CD4-positive, alpha-beta T cell treated with Interferon gamma for 1 hour (primary cell): ENCODE measurements around the gene WWC1.
"Not testable (repeated sequence)": the region's sequence is repeated elsewhere in the genome, so short reads cannot be mapped to it uniquely, and the experiment has no call there.

Experiments
- DNase-seq: peaks from one replicate; pipeline ENCODE4 v3.0.0-alpha.2; 2020

WWC1 gene

GRCh38 chr5:168310541-168310940, 19.1 kb downstream of the WWC1 start:
- not testable (repeated sequence) for DNase-seq

DNA sequence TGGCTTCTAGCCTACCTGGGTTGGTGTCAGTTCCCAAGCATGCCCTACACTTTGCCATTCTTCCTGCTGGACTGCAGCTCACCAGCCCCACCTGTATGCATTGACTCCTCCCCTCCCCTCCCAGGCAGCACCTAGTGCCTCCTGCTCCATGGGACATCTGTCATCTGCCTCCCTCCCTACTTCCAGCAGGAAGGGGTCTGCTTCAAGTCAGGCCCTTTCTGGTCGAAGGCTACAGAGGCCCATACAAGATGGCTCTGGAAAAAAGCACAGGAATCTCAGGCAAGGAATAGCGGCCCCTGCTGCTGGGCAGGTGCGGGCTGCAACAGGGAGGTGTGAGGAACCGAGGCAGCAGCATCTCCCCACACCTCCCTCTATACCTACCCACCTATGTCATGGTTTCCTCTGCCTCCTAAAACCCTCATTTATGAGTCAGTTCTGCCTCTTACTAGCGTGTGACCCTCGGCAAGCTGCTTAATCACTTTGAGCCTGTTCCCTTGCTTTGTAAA, 19.7 kb downstream of the WWC1 start:
- DNase-seq: no peak

DNA sequence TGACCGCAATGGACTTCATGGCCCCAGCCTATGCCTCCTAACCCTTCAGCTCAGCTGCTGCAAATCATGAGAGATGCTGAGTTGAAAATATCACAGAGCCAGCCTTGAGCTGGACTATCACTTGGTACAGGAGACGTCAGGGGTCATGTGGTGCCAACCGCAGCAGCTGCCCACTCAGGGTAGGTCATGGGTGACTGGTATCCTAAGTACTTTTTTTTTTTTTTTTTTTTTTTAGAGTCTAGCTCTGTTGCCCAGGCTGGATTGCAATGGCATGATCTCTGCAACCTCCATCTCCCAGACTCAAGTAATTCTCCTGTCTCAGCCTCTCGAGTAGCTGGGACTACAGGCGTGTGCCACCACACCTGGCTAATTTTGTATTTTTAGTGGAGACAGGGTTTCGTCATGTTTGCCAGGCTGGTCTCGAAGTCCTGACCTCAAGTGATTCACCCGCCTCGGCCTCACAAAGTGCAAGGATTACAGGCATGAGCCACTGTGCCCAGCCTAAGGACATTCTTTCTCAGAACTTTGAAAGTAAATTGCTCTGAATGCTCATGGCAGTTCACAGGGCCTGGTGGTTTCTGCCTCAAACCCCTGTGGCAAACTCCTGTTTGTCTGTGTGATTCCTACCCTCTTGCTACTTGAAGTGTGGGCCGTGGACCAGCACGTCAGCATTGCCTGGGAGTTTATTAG, 21.3 kb downstream of the WWC1 start:
- no peak for DNase-seq

DNA sequence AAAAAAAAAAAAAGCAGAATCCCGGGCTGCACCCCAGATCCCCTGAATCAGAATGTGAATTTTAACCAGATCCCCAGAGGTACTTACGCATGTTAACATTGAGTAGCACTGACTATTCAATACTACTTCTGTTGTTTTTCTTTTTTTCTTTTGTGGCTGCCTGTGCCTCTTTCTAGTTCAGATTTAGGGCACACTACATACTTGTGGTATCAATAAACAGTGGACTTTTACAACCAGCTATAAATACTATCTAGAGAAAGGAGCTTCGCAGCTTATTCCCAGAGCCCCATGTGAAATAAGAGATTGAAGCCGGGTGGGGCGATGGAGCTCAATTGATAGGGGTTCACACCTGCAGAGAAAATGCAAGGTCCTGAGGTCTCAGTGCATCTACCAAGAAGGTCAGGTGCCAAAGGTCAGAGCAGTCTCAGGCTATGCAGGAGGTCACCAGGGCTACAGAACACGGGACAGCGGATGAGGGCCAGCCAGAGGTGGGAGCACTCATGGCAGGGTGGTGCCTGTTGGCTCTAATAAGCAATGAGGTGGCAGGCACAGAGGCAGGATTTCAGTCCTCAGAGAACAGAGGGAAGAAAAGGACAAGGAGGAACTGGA, 22.3 kb downstream of the WWC1 start:
- no peak for DNase-seq

GRCh38 chr5:168314735-168315411, 23.4 kb downstream of the WWC1 start:
- DNase-seq: no peak

- no peak for DNase-seq
These were observed 24.1 kb downstream of the WWC1 start for GRCh38 chr5:168315416-168316138.

DNA sequence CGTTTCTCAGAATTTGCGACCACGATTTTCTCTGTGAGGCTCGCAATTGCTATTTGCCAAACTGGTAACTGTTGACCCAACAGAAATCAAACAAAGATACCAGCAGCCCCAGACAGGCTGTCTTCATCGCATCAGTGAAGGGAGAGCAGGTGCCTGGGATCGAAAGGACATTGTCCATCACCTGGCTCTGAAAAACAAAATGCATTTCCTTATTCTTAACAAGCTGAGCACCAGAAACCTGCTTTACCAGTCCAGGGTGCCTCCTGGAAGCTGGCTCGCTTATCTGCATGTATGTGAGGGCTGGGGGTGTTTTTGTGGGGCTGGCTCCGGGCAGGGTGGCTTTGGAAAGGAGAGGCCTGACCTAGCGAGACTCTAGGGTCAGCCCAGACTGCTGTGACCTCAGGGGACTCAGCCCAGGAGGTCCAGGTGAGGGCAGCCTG, 24.7 kb downstream of the WWC1 start:
- no peak for DNase-seq

DNA sequence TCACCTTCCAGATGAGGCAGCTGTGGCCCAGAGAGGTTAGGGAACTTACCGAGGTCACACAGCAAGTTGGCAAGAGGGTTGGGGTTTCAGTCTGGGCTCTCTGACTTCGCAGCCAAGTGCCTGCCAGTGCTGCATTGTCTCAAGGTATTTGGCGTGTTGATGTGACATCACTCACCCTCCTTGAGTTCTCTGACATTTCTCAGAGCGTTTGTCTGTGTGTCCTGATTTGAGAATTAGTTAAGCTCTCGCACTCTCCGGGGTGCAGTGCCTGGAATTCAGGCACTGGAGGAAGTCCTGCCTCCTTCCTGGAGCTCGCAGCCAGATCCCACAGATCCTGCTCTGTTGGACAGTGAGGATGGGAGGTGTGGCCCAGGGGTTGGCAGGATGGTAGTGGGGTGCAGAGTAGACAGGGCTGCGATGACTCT, 25.7 kb downstream of the WWC1 start:
- DNase-seq: no peak

DNA sequence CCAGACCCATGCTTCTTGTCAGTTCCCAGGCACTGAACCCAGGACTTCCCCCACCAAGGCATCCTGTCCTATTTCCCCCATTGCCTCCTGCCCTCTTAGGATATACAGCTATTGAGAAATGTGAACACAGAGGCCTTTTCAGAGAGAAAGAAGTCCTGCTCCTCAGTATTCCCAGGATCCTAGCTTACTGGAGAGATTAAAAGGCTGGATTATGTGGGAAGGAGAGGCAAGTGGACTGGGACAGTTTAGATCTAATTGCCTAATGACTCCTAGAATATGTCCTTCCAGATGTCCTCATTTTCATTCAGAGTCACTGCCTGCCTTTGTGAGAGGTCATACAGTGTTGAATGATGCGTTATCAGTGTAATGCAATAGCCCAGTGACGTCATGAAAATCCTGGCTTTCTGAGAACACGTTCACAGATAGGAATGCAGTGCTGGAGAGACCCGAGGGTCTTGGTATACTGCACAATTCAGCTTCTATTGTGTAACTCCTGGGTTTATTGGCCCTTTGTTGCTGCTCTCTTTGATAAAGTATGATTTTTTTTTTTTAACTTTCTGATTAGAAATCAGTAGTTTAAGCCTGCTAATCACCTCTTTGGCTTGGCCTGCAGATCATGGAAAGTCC, 26.2 kb downstream of the WWC1 start:
- no peak for DNase-seq

DNA sequence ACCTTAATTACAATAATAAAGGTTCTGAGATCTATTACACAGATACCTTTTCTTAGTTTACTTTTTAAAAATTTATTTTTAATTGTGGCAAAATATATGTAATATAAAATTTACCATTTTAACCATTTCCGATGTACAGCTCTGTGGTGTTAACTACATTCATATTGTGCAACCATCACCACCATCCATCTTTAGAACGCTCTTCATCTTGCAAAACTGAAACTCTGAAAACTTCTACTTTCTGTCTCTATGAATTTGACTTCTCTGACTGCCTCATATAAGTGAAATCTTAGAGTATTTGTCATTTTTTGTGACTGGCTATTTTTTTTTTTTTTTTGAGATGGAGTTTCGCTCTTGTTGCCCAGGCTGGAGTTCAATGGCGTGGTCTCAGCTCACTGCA, 26.8 kb downstream of the WWC1 start:
- DNase-seq: no peak

DNA sequence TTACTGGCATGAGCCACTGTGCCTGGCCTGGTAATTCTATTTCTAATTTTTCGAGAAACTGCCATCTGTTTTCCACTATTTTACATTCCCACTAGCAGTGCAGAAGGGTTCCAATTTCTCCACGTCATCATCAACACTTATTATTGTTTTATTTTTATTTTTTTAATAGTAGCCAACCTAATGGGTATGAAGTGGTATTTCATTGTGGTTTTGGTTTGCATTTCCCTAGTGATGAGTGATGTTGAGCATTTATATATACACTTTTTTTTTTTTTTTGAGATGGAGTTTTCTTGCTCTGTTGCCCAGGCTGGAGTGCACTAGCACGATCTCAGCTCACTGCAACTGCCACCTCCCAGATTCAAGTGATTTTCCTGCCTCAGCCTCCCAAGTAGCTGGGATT, 28.3 kb downstream of the WWC1 start:
- no peak for DNase-seq

- DNase-seq: no peak
These were observed 29.4 kb downstream of the WWC1 start for GRCh38 chr5:168320805-168321204.

DNA sequence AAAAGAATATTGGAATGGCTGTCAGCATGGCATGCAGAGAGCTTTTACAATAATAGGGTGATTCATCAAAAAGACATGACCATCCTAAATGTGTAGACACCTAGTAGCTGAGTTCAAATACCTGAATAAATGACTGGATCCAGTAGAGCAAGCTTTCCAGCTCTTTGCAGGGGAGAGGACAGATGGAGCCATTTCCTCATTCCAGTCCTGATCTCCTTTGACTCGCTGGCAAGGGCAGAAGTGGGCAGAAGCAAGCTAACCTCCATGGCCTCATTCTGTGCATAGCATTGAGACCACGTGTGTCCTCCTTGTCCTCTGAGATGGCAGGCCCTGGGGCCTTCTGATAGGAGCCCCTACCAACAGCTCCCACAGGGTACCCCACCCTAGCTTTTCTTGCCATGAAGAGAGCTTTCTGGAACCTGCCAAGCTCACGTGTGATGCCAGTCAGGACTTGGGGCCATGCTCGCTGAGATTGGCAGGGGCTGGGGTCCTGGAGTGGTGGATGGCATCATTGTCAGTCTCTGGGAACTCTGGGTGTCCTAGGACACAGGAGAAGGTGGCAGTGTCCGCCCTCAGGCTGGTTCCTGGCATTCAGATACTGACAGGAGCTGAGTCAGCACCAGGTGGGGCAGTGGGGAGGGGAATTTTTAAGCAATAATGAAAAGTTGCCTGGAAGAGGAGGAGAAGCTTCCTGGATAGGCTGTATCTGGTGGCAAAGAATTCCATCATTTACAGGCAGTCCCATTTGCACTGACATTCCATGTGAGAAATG, 33.6 kb downstream of the WWC1 start:
- no peak for DNase-seq

- DNase-seq: no peak
These were observed 35.6 kb downstream of the WWC1 start for GRCh38 chr5:168327019-168327421.

DNA sequence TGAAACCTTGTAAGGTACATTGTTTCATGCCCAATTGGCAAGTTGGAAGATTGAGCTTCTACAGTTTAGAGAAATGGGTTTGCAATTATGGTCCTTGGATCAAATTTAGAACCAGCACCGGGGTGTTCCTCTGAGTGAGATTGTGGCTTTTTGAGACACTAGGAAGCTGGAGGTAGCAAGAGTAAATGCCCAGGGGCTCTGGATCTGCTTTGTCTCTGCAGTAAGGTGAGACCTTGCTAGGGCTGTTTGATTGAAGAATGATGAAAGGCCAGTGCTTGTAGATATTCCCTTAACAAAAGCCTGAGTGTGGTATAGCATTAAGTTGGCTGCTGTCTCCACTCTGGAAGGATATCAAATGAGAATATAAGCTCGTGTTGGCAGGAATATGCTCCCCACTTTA, 36.0 kb downstream of the WWC1 start:
- DNase-seq: no peak

DNA sequence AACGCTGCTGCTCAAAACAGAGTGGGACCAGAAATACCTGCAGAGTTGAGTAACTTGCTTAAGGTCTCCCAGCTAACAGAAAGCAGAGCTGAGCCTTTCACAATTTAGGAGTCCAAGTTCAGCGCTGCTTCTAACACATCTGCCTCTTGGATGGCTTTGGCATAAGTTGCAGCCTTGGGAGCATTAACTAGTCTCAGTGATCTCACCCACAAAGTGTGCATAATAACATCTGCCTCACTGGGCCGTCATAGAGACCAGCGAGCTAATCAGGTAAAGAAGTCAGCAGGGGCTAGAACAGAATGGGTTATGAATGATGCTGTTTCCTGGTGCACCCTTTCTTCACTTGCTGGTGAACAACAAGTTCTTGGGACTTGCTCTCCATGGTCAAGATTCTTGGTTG, 36.5 kb downstream of the WWC1 start:
- no peak for DNase-seq

DNA sequence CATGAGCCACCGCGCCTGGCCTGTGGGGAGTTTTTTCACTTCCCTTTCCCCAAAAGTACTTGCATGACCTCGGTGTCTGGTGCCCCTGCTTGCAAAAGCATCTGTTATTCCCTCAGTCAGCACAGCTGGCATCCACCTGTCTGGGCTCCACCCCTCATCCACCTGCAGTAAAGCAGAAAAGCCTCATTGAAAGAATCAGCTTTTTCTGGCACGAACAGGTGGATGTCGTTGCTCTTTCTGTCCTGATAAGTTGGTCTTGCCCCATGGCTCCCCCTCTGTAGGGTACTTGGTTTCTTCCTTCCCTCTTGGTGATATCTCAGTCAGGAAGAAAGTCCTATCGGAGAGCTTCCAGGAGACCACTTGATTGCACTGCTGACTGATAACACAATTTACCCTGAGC, 37.4 kb downstream of the WWC1 start:
- DNase-seq: no peak

- DNase-seq: no peak
These were observed 37.9 kb downstream of the WWC1 start for GRCh38 chr5:168329302-168329701.

DNA sequence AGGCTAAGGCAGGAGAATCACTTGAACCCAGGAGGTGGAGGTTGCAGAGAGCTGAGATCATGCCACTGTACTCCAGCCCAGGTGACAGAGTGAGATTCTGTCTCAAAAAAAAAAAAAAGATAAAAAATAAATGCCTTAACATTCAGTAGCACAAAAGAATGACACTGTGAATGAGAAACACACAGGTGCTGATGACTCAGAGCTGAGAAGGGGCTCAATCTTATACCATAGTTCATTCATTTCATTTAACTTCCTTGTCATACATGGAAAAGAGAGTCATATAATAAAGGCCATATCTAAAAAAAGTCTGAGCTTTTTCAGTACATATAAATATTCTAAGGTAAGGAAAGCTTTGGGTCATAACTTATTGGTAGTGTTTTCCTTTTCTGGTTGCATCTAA, 40.6 kb downstream of the WWC1 start:
- no peak for DNase-seq

DNA sequence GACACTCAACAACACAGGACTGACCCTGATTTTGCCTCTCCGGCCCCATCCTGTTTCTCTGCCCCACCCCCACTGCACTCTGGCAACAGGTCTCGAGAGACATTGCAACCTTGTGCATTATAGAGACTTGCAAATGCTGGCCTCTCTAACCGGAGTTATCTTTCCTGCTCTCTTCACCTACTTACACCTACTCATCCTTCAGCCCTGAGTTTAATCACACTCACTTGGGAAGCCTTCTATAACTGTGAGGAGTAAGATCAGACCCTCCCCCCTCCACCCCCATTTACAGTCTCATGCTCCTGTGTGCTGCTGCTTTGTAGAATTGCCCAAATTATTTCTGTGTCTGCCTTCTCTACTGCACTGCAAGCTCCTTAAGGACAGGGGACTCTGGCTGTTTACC, 42.8 kb downstream of the WWC1 start:
- DNase-seq: no peak

GRCh38 chr5:168334695-168335094, 43.2 kb downstream of the WWC1 start:
- DNase-seq: no peak

DNA sequence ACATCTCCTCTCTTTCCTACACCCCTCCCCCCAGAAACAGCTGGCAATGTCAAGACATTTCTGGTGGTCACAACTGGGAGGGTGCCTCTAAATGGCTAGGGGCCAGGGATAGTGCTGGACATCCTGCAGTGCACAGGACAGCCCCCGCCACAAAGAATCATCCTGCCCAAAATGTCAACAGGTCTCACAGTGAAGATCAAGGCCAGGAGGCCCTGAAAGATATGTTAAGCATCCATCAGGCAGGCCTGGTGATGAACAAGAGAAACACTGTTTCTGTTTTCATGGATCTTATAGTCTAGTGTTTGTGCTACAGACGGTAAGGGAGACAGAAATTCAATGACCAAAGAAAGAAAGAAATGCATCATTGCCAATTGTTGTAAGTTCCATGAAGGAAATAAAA, 45.9 kb downstream of the WWC1 start:
- no peak for DNase-seq
